ENCODE results near the gene GET4. TPM values are rescaled to one million over a fixed set of nuclear protein-coding genes. Genes with fewer than 3 reads are reported as not detected.

Gene GET4
- total RNA-seq, 1 experiment from 2014 or later, result 90.9 TPM

GRCh38 chr7:916291-916941 lies 40.1 kb downstream of the GET4 start:
- in situ Hi-C loops (cut with HindIII; ENCODE audit: low pct_unique_long_range_greater_than_20kb, low sequenced_read_pairs), result no loop called here
- H3K4me3 ChIP-seq (ENCODE audit: low read depth in 2 of 2, low read length in 2 of 2), result no peak overlapping the region
- no peaks in the 10 kb centered on the region for H3K9me3 ChIP-seq (ENCODE audit: control insufficient read depth, insufficient read depth, low read depth, low read length)
- TF ChIP-seq POLR2AphosphoS5 (IDR thresholded peaks at IDR 0.05; ENCODE audit: low read depth, low read length), result no peak
- TF ChIP-seq SIN3A (IDR thresholded peaks at IDR 0.05; ENCODE audit: borderline replicate concordance, insufficient read depth, low read depth, low read length), result no peak
- TF ChIP-seq TCF7L2 (IDR thresholded peaks at IDR 0.05; ENCODE audit: low read depth, low read length), result no peak
- TF ChIP-seq, protein P1, sequence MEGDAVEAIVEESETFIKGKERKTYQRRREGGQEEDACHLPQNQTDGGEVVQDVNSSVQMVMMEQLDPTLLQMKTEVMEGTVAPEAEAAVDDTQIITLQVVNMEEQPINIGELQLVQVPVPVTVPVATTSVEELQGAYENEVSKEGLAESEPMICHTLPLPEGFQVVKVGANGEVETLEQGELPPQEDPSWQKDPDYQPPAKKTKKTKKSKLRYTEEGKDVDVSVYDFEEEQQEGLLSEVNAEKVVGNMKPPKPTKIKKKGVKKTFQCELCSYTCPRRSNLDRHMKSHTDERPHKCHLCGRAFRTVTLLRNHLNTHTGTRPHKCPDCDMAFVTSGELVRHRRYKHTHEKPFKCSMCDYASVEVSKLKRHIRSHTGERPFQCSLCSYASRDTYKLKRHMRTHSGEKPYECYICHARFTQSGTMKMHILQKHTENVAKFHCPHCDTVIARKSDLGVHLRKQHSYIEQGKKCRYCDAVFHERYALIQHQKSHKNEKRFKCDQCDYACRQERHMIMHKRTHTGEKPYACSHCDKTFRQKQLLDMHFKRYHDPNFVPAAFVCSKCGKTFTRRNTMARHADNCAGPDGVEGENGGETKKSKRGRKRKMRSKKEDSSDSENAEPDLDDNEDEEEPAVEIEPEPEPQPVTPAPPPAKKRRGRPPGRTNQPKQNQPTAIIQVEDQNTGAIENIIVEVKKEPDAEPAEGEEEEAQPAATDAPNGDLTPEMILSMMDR (IDR thresholded peaks at IDR 0.05), result no peak
- TF ChIP-seq, protein P2, sequence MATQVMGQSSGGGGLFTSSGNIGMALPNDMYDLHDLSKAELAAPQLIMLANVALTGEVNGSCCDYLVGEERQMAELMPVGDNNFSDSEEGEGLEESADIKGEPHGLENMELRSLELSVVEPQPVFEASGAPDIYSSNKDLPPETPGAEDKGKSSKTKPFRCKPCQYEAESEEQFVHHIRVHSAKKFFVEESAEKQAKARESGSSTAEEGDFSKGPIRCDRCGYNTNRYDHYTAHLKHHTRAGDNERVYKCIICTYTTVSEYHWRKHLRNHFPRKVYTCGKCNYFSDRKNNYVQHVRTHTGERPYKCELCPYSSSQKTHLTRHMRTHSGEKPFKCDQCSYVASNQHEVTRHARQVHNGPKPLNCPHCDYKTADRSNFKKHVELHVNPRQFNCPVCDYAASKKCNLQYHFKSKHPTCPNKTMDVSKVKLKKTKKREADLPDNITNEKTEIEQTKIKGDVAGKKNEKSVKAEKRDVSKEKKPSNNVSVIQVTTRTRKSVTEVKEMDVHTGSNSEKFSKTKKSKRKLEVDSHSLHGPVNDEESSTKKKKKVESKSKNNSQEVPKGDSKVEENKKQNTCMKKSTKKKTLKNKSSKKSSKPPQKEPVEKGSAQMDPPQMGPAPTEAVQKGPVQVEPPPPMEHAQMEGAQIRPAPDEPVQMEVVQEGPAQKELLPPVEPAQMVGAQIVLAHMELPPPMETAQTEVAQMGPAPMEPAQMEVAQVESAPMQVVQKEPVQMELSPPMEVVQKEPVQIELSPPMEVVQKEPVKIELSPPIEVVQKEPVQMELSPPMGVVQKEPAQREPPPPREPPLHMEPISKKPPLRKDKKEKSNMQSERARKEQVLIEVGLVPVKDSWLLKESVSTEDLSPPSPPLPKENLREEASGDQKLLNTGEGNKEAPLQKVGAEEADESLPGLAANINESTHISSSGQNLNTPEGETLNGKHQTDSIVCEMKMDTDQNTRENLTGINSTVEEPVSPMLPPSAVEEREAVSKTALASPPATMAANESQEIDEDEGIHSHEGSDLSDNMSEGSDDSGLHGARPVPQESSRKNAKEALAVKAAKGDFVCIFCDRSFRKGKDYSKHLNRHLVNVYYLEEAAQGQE (IDR thresholded peaks at IDR 0.05; ENCODE audit: insufficient read depth in 1 of 2, low read depth in 2 of 2, low read length in 1 of 2), result no peak
- DNase-seq (ENCODE audit: low read depth, low spot score), result no peak
- intact Hi-C loops (cut with micrococcal nuclease; ENCODE audit: unreplicated experiment), result no loop called here
- H3K27me3 ChIP-seq (ENCODE audit: control insufficient read depth, insufficient read depth, low read length), result no peaks in the 10 kb centered on the region
- no peak overlapping the region for H3K27ac ChIP-seq (ENCODE audit: low read length)
- ATAC-seq, result no peak
- H3K4me1 ChIP-seq (ENCODE audit: control insufficient read depth, insufficient read depth, low read length), result peaks cover 18% of the 10 kb centered on the region
- no TSS peak for BruUV-seq (replicated peaks)
- POLR2A ChIA-PET, result no interaction called here
- CTCF ChIA-PET, result interaction anchor here (0.7 kb wide), 1 partner anchor 605 kb away, joined by 12 read pairs; no protein-coding TSS in a partner anchor
- H3K36me3 ChIP-seq (ENCODE audit: control insufficient read depth, insufficient read depth, low read length), result no peaks in the 10 kb centered on the region

GRCh38 chr7:917255-918117 lies 41.1 kb downstream of the GET4 start:
- ChIA-PET CTCF (interaction anchor here (0.7 kb wide), 1 partner anchor 606 kb away, joined by 12 read pairs; no protein-coding TSS in a partner anchor), POLR2A (no interaction called here)
- Histone ChIP-seq H3K4me3 (ENCODE audit: low read depth in 2 of 2, low read length in 2 of 2) (no peak overlapping the region), H3K27ac (ENCODE audit: low read length) (no peak overlapping the region), H3K36me3 (ENCODE audit: control insufficient read depth, insufficient read depth, low read length) (no peaks in the 10 kb centered on the region), H3K27me3 (ENCODE audit: control insufficient read depth, insufficient read depth, low read length) (no peaks in the 10 kb centered on the region), H3K4me1 (ENCODE audit: control insufficient read depth, insufficient read depth, low read length) (peaks cover 18% of the 10 kb centered on the region), H3K9me3 (ENCODE audit: control insufficient read depth, insufficient read depth, low read depth, low read length) (no peaks in the 10 kb centered on the region)
- no peak for DNase-seq (ENCODE audit: low read depth, low spot score)
- in situ Hi-C loops (cut with HindIII; ENCODE audit: low pct_unique_long_range_greater_than_20kb, low sequenced_read_pairs) (no loop called here), intact Hi-C loops (cut with micrococcal nuclease; ENCODE audit: unreplicated experiment) (no loop called here)
- no peak for TF ChIP-seq POLR2AphosphoS5 (IDR thresholded peaks at IDR 0.05; ENCODE audit: low read depth, low read length)
- no peak for TF ChIP-seq TCF7L2 (IDR thresholded peaks at IDR 0.05; ENCODE audit: low read depth, low read length)
- TF ChIP-seq, protein P1 (IDR thresholded peaks at IDR 0.05), result no peak
- TF ChIP-seq, protein P2 (IDR thresholded peaks at IDR 0.05; ENCODE audit: insufficient read depth in 1 of 2, low read depth in 2 of 2, low read length in 1 of 2), result no peak
- no peak for TF ChIP-seq SIN3A (IDR thresholded peaks at IDR 0.05; ENCODE audit: borderline replicate concordance, insufficient read depth, low read depth, low read length)
- no peak for ATAC-seq
- BruUV-seq (replicated peaks), result no TSS peak

Data from Panc1 (cell line).